Small intestine (tissue), 7 donors: ENCODE results near the gene PRSS48. TPM values are rescaled to one million over a fixed set of nuclear protein-coding genes. Genes with fewer than 3 reads are reported as not detected.
A peak's percentile ranks its signal among the peaks of the same experiment; 100 is the strongest.
"Not testable (repeated sequence)": the region's sequence is repeated elsewhere in the genome, so short reads cannot be mapped to it uniquely, and the experiment has no call there.

Source experiments
- DNase-seq, 2 donors: peaks; one replicate each; pipeline versions ENCODE4 v3.0.0 to v3.0.0-alpha.2; 2013
- FAIRE-seq: peaks from 2 replicates; lab custom pipeline; 2012; peaks lifted over from hg19 to GRCh38; lab: Jason Lieb, UNC
- H3K27ac ChIP-seq, 3 donors: one replicate each; pipeline ENCODE4 v1.5.1; 2013; ENCODE audit warnings: low read length in 2 of 3, mild to moderate bottlenecking in 2 of 3, control low read depth in 1 of 3, inconsistent platforms in 1 of 3, low read depth in 1 of 3, moderate library complexity in 1 of 3
- H3K27me3 ChIP-seq, 3 donors: one replicate each; pipeline ENCODE4 v1.6.1; 2013; ENCODE audit warnings: low read length in 3 of 3, inconsistent platforms in 1 of 3; ENCODE audit not compliant: control insufficient read depth in 3 of 3, insufficient read depth in 3 of 3
- H3K36me3 ChIP-seq, 3 donors: one replicate each; pipeline ENCODE4 v1.6.1; 2013; ENCODE audit warnings: low read length in 3 of 3, inconsistent platforms in 1 of 3, low read depth in 1 of 3, mild to moderate bottlenecking in 1 of 3, moderate library complexity in 1 of 3; ENCODE audit not compliant: control insufficient read depth in 3 of 3, insufficient read depth in 2 of 3
- H3K4me1 ChIP-seq, 3 donors: one replicate each; pipeline ENCODE4 v1.6.1; 2013; ENCODE audit warnings: low read length in 2 of 3, inconsistent platforms in 1 of 3, low read depth in 1 of 3, mild to moderate bottlenecking in 1 of 3, moderate library complexity in 1 of 3; ENCODE audit not compliant: control insufficient read depth in 3 of 3, insufficient read depth in 2 of 3
- H3K4me3 ChIP-seq, 3 donors: one replicate each; pipeline ENCODE4 v1.5.1; 2013; ENCODE audit warnings: low read length in 3 of 3, control low read depth in 1 of 3, inconsistent platforms in 1 of 3, low read depth in 1 of 3, mild to moderate bottlenecking in 1 of 3, moderate library complexity in 1 of 3
- H3K9me3 ChIP-seq, 2 donors: one replicate each; pipeline ENCODE4 v1.6.1; 2013; ENCODE audit warnings: low read depth in 1 of 2, low read length in 1 of 2; ENCODE audit not compliant: control insufficient read depth in 2 of 2, insufficient read depth in 1 of 2
- WGBS, 3 donors: extraction: QIAGEN DNeasy Blood & Tissue Kit; methylation state at CpG; one replicate each; pipeline ENCODE4 v1.1.7; 2013; 5-methylcytosine and 5-hydroxymethylcytosine counted together
- polyA plus RNA-seq, 4 donors: library from polyadenylated mRNA; stranded (reverse) in 3 of 4; unstranded in 1 of 4; fragments of 200-250 nt in 3 of 4; fragments of 120-200 nt in 1 of 4; gene quantifications; one replicate each; pipeline versions ENCODE4 v1.2.1 to v1.2.3, GENCODE V29; 2013
- donor health status: healthy with polysubstance abuse.
- donor health status: control.
- donor health status: control.
- donor health status: Bipolar disorder and iron deficiency.
- donor health status: healthy.

The PRSS48 gene
- polyA plus RNA-seq, 4 donors, result not detected

- no peak for DNase-seq
- Histone ChIP-seq H3K4me1 (no peaks in the 10 kb centered on the region), H3K27me3 (no peaks in the 10 kb centered on the region), H3K9me3 (peaks cover 0 to 5% of the 10 kb centered on the region in 2 donors), H3K4me3 (no peak overlapping the region), H3K27ac (no peak overlapping the region), H3K36me3 (peaks cover 0 to 18% (median 0%) of the 10 kb centered on the region in 3 donors)
- WGBS, 3 donors, result 20 to 33% (median 26%) methylated on average over 2 of the region's 2 CpGs
- FAIRE-seq, result no peak
These were observed 25.2 kb upstream of the PRSS48 start for GRCh38 chr4:151251603-151252304.

DNA sequence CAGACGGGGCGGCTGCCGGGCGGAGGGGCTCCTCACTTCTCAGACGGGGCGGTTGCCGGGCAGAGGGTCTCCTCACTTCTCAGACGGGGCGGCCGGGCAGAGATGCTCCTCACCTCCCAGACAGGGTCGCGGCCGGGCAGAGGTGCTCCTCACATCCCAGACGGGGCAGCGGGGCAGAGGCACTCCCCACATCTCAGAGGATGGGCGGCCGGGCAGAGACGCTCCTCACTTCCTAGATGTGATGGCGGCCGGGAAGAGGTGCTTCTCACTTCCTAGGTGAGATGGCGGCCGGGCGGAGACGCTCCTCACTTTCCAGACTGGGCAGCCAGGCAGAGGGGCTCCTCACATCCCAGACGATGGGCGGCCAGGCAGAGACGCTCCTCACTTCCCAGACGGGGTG, 21.7 kb upstream of the PRSS48 start:
- 94 to 99% (median 98%) methylated on average over 14 to 18 of the region's 28 CpGs for WGBS, 3 donors
- H3K4me3 ChIP-seq, result not testable (repeated sequence)

DNA sequence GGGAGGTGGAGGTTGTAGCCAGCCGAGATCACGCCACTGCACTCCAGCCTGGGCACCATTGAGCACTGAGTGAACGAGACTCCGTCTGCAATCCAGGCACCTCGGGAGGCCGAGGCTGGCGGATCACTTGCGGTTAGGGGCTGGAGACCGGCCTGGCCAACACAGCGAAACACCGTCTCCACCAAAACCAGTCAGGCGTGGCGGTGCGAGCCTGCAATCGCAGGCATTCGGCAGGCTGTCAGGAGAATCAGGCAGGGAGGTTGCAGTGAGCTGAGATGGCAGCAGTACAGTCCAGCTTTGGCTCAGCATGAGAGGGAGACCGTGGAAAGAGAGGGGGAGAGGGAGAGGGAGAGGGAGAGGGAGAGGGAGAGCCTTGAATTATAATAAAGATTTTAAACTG, 21.3 kb upstream of the PRSS48 start:
- not testable (repeated sequence) for H3K9me3 ChIP-seq, FAIRE-seq, H3K4me3 ChIP-seq, DNase-seq, H3K27ac ChIP-seq, H3K27me3 ChIP-seq, H3K4me1 ChIP-seq
- H3K36me3 ChIP-seq, result peaks cover 0 to 32% (median 0%) of the 10 kb centered on the region in 3 donors
- 84 to 92% (median 90%) methylated on average over 14 to 17 of the region's 17 CpGs for WGBS, 3 donors

More for the DNA sequence above, 21.7 kb upstream of the PRSS48 start:
- not testable (repeated sequence) for FAIRE-seq, DNase-seq, H3K27ac ChIP-seq, H3K27me3 ChIP-seq, H3K9me3 ChIP-seq, H3K4me1 ChIP-seq
- H3K36me3 ChIP-seq, result peaks cover 0 to 33% (median 0%) of the 10 kb centered on the region in 3 donors

GRCh38 chr4:151256134-151256533, 20.8 kb upstream of the PRSS48 start:
- Histone ChIP-seq H3K27me3 (no peaks in the 10 kb centered on the region), H3K9me3 (peaks cover 0 to 10% of the 10 kb centered on the region in 2 donors), H3K4me1 (no peaks in the 10 kb centered on the region), H3K4me3 (no peak overlapping the region), H3K27ac (no peak overlapping the region), H3K36me3 (peaks cover 0 to 30% (median 0%) of the 10 kb centered on the region in 3 donors)
- no peak for FAIRE-seq
- WGBS, 3 donors, result 50 to 64% (median 60%) methylated on average over 2 of the region's 2 CpGs
- peak in 1 of 2 donors; percentile 49 for DNase-seq

DNA sequence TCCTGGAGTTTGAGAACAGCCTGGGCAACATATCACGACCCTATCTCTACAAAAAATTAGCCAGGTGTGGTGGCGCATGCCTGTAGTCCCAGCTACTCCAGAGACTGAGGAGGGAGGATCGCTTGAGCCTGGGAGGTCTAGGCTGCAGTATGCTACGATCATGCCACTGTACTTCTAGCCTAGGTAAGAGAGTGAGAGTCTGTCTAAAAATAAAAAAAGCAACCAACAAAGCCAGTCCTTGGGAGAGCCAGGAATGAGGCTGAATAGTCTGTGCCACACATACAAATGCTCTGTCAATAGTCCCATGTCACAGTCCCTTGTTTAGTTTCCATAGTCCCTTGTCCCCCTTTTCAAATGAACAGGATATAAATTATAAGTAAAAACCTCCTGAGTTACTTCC, 19.3 kb upstream of the PRSS48 start:
- Histone ChIP-seq H3K27me3 (no peaks in the 10 kb centered on the region), H3K9me3 (peaks cover 0 to 10% of the 10 kb centered on the region in 2 donors), H3K36me3 (peaks cover 0 to 30% (median 0%) of the 10 kb centered on the region in 3 donors), H3K4me3 (no peak overlapping the region), H3K4me1 (no peaks in the 10 kb centered on the region), H3K27ac (no peak overlapping the region)
- WGBS, 3 donors, result 90 to 96% (median 91%) methylated on average over 4 of the region's 4 CpGs
- FAIRE-seq (no peak), DNase-seq (no peak)

DNA sequence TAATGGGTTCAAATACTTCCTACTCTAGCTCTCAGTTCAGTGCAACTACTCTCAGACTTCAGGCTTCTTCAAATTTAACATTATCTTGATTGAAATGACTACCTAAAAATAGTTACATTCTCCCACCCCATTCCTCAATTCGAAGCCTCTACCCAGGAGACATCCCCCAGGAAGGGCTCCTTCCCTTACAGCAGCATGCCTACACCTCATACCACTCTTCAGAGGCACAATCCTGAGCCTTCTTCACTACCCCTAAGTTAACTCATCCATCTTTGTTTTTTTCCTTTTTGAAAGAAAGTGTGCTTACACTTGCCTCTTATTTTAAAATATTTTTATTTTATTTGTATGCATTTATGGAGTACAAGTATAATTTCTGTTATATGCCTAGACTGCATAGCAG, 17.2 kb upstream of the PRSS48 start:
- 65 to 89% (median 77%) methylated on average over 1 of the region's 1 CpG for WGBS, 3 donors
- DNase-seq (no peak), FAIRE-seq (no peak)
- Histone ChIP-seq H3K27ac (no peak overlapping the region), H3K27me3 (no peaks in the 10 kb centered on the region), H3K9me3 (peaks cover 0 to 13% of the 10 kb centered on the region in 2 donors), H3K36me3 (peaks cover 0 to 30% (median 0%) of the 10 kb centered on the region in 3 donors), H3K4me3 (no peak overlapping the region), H3K4me1 (no peaks in the 10 kb centered on the region)

DNA sequence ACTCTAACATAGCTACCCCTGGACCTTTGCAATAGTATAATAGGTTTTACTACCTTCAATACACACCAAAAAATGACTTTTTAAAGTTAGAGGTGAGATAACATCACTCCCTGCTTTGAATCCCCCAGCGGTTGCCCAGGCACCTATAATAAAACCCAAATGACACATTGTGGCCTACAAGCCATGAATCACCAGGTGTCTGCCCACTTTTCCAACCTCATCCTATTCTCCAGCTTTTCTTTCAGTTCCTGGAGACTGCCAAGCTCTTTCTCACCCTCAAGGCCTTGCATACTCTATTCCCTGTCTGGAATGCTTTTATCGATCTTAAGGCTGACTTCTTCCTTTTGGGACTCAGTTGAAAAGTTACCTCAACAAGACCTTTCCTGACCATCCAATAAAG, 16.4 kb upstream of the PRSS48 start:
- Histone ChIP-seq H3K27me3 (no peaks in the 10 kb centered on the region), H3K4me1 (no peaks in the 10 kb centered on the region), H3K4me3 (no peak overlapping the region), H3K36me3 (peaks cover 0 to 27% (median 0%) of the 10 kb centered on the region in 3 donors), H3K27ac (no peak overlapping the region), H3K9me3 (peaks cover 0 to 13% of the 10 kb centered on the region in 2 donors)
- FAIRE-seq (no peak), DNase-seq (no peak)
- 91 to 96% (median 95%) methylated on average over 2 of the region's 2 CpGs for WGBS, 3 donors

- H3K27me3 ChIP-seq, result no peaks in the 10 kb centered on the region
- peaks cover 0 to 3% of the 10 kb centered on the region in 2 donors for H3K9me3 ChIP-seq
- FAIRE-seq (no peak), DNase-seq (no peak)
- no peak overlapping the region for H3K4me3 ChIP-seq
- H3K4me1 ChIP-seq, result peaks cover 0 to 4% (median 0%) of the 10 kb centered on the region in 3 donors
- H3K27ac ChIP-seq, result no peak overlapping the region
- 81 to 96% (median 89%) methylated on average over 2 of the region's 2 CpGs for WGBS, 3 donors
- H3K36me3 ChIP-seq, result peaks cover 0 to 17% (median 0%) of the 10 kb centered on the region in 3 donors
These were observed 13.5 kb upstream of the PRSS48 start for GRCh38 chr4:151263455-151263854.
